HepG2 (cell line): ENCODE results near the gene CPXM2. TPM values are rescaled to one million over a fixed set of nuclear protein-coding genes. Genes with fewer than 3 reads are reported as not detected.
A peak's percentile ranks its signal among the peaks of the same experiment; 100 is the strongest.

ENCODE experiments used
- ATAC-seq: fragments of 200-7000 bp; cut with Tn5 transposase; 3 replicates; pipeline ENCODE4 v1.9.1; 2020; ENCODE audit warnings: mild to moderate bottlenecking, moderate library complexity
- BruUV-seq: library from RNA; stranded (reverse); fragments of 400-500 nt; replicated peaks from 2 replicates; lab custom pipeline; 2021; lab: Mats Ljungman, UMichigan
- CTCF ChIA-PET: fragments of 300-600 bp; formaldehyde crosslinking; extraction: SDS; loops from one replicate; lab custom pipeline; 2021; ENCODE audit warnings: low total read pairs, inconsistent platforms, low intra/inter-chr PET ratio; lab: Yijun Ruan, JAX
- POLR2A ChIA-PET: fragments of 350-600 bp; sonication (Branson Sonifier 250); formaldehyde crosslinking; loops from one replicate; lab custom pipeline; 2020; ENCODE audit warnings: antibody characterized with exemption, inconsistent platforms; lab: Yijun Ruan, JAX
- DNase-seq: peaks from one replicate; pipeline ENCODE4 v3.0.0-alpha.2; 2015; ENCODE audit warnings: low spot score
- FAIRE-seq: peaks from 3 replicates; lab custom pipeline; 2011; peaks lifted over from hg19 to GRCh38; lab: Jason Lieb, UNC
- H2AFZ ChIP-seq: one replicate; pipeline ENCODE4 v1.6.1; 2011; ENCODE audit warnings: low read length, inconsistent platforms
- H3K27ac ChIP-seq: fragments of 300-600 bp; 3 replicates; pipeline ENCODE4 v1.8.0; 2011; ENCODE audit warnings: mixed run types, mild to moderate bottlenecking, mixed read lengths, low read length, inconsistent platforms; ENCODE audit not compliant: insufficient read depth; ENCODE audit errors: extremely low read length
- H3K27me3 ChIP-seq, 2 experiments: fragments of 200-600 bp in 1 of 2; 2 replicates in 1 of 2; 3 replicates in 1 of 2; pipeline versions ENCODE4 v1.6.0 to v1.8.0; 2011; ENCODE audit warnings: low read length in 2 of 2, mild to moderate bottlenecking in 2 of 2, moderate library complexity in 2 of 2, inconsistent platforms in 1 of 2; ENCODE audit not compliant: insufficient read depth in 2 of 2, control insufficient read depth in 1 of 2
- H3K36me3 ChIP-seq, 2 experiments: fragments of 200-600 bp in 1 of 2; replicated peaks in 1 of 2; 2 replicates in 1 of 2; 3 replicates in 1 of 2; pipeline versions ENCODE4 v1.5.1 to v1.8.0; 2011; ENCODE audit warnings: low read length in 2 of 2, inconsistent platforms in 1 of 2; ENCODE audit not compliant: insufficient read depth in 2 of 2, control insufficient read depth in 1 of 2
- H3K4me1 ChIP-seq: 2 replicates; pipeline ENCODE4 v1.5.1; 2012; ENCODE audit warnings: low read length, inconsistent platforms; ENCODE audit not compliant: insufficient read depth
- H3K4me2 ChIP-seq: 2 replicates; pipeline ENCODE4 v1.6.0; 2011; ENCODE audit warnings: low read depth, low read length, inconsistent platforms
- H3K4me3 ChIP-seq, 3 experiments: fragments of 200-600 bp in 1 of 3; sonication (generic), shearing (Covaris generic) in 1 of 3; replicated peaks in 1 of 3; 2 replicates each; pipeline ENCODE4 v1.5.1; 2011 to 2016; ENCODE audit warnings: low read length in 3 of 3, inconsistent platforms in 2 of 3, low read depth in 2 of 3, mild to moderate bottlenecking in 2 of 3, control low read depth in 1 of 3, mixed read lengths in 1 of 3; ENCODE audit not compliant: insufficient read depth in 1 of 3
- H3K79me2 ChIP-seq: one replicate; pipeline ENCODE4 v1.6.1; 2011; ENCODE audit warnings: low read length, inconsistent platforms; ENCODE audit not compliant: insufficient read depth
- H3K9ac ChIP-seq: 2 replicates; pipeline ENCODE4 v1.6.0; 2011; ENCODE audit warnings: mild to moderate bottlenecking, low read depth, low read length, inconsistent platforms; ENCODE audit not compliant: insufficient read depth
- H3K9me3 ChIP-seq: 2 replicates; pipeline ENCODE4 v1.5.1; 2012; ENCODE audit warnings: mild to moderate bottlenecking, low read length
- H4K20me1 ChIP-seq: 2 replicates; pipeline ENCODE4 v1.6.0; 2011; ENCODE audit warnings: inconsistent platforms, mild to moderate bottlenecking, low read length, moderate library complexity; ENCODE audit not compliant: insufficient read depth
- CEBPB ChIP-seq: IDR thresholded peaks from 2 replicates; pipeline ENCODE4 v1.6.1; 2011; ENCODE audit warnings: low read depth, low read length, improper control_type of control experiment, borderline replicate concordance
- HNF4A ChIP-seq: sonication (generic); formaldehyde crosslinking; IDR thresholded peaks from 2 replicates; pipeline ENCODE4 v1.4.0; 2020; ENCODE audit warnings: missing genetic modification reagents
- KDM1A ChIP-seq: IDR thresholded peaks from 2 replicates; pipeline ENCODE4 v1.6.1; 2016; ENCODE audit warnings: missing compliant biosample characterization
- RARG ChIP-seq: sonication (generic); formaldehyde crosslinking; IDR thresholded peaks from 2 replicates; pipeline ENCODE4 v1.4.0; 2020; ENCODE audit warnings: low read depth, mild to moderate bottlenecking, missing genetic modification reagents
- SALL1 ChIP-seq: sonication (generic); formaldehyde crosslinking; IDR thresholded peaks from 2 replicates; pipeline ENCODE4 v1.8.0; 2022; ENCODE audit warnings: mild to moderate bottlenecking, missing genetic modification reagents
- SRSF4 ChIP-seq: fragments of 200-400 bp; formaldehyde crosslinking; IDR thresholded peaks from one replicate; pipeline ENCODE4 v1.6.1; 2018; ENCODE audit warnings: mild to moderate bottlenecking, low read depth, low read length, moderate library complexity; ENCODE audit not compliant: poor library complexity, severe bottlenecking
- ZFP37 ChIP-seq: sonication (generic); formaldehyde crosslinking; IDR thresholded peaks from 2 replicates; pipeline ENCODE4 v1.4.0; 2020; ENCODE audit warnings: missing genetic modification reagents, borderline replicate concordance
- ZNF263 ChIP-seq: sonication (generic); formaldehyde crosslinking; IDR thresholded peaks from 2 replicates; pipeline ENCODE4 v1.4.0; 2020; ENCODE audit warnings: missing genetic modification reagents
- ZNF644 ChIP-seq: IDR thresholded peaks from 2 replicates; pipeline ENCODE4 v1.6.1; 2016; ENCODE audit warnings: low read depth
- WGBS: methylation state at CpG from one replicate; pipeline ENCODE4 v1.1.6; 2017; ENCODE audit warnings: low lambda C conversion rate; 5-methylcytosine and 5-hydroxymethylcytosine counted together
- in situ Hi-C: cut with HindIII; loops from 2 replicates; pipeline ENCODE4 v1.10.0; 2017; ENCODE audit warnings: low pct_unique_long_range_greater_than_20kb; ENCODE audit not compliant: extremely low pct_ligation_motif_present
- intact Hi-C: fragments of 100-400 bp; cut with micrococcal nuclease; formaldehyde crosslinking; loops from one replicate; pipeline ENCODE4 v1.10.0; 2022; ENCODE audit not compliant: unreplicated experiment
- polyA plus RNA-seq, 8 experiments: library from polyadenylated mRNA; depleted of rRNA in 3 of 8; stranded (reverse) in 7 of 8; unstranded in 1 of 8; fragments of >200 nt; fragmentation: Illumina TruSeq in 4 of 8; extraction: Trizol in 4 of 8; gene quantifications; 2 replicates each; pipeline versions ENCODE4 v1.2.1 to v1.2.3, GENCODE V29; 2011 to 2016; ENCODE audit warnings: low read depth in 4 of 8, missing spikeins in 1 of 8, mixed read lengths in 1 of 8; ENCODE audit not compliant: insufficient read depth in 1 of 8
- total RNA-seq, 5 experiments: library from RNA; depleted of rRNA; stranded (reverse); fragments of >200 nt; fragmentation: Illumina TruSeq; extraction: Trizol; gene quantifications; 2 replicates each; pipeline ENCODE4 v1.2.3, GENCODE V29; 2016; ENCODE audit warnings: low read depth in 1 of 5
- TF ChIP-seq, protein P1 (sequence below), 2 experiments: sonication (generic) in 1 of 2; formaldehyde crosslinking in 1 of 2; IDR thresholded peaks; 2 replicates each; pipeline versions ENCODE4 v1.5.1 to v1.6.1; 2011 to 2020; ENCODE audit warnings: borderline replicate concordance in 1 of 2, low read depth in 1 of 2, low read length in 1 of 2, mild to moderate bottlenecking in 1 of 2, missing genetic modification reagents in 1 of 2, moderate library complexity in 1 of 2
- TF ChIP-seq, protein P2 (sequence below): sonication (generic); formaldehyde crosslinking; IDR thresholded peaks from 2 replicates; pipeline ENCODE4 v1.9.0; 2021; ENCODE audit warnings: missing genetic modification reagents, borderline replicate concordance

CPXM2 gene
- total and polyA plus RNA-seq, 2 of the 13 experiments (the other 11 are each of a cell fraction or from before 2014, with no cell fraction given), result 0.03 TPM; not detected in 1

DNA sequence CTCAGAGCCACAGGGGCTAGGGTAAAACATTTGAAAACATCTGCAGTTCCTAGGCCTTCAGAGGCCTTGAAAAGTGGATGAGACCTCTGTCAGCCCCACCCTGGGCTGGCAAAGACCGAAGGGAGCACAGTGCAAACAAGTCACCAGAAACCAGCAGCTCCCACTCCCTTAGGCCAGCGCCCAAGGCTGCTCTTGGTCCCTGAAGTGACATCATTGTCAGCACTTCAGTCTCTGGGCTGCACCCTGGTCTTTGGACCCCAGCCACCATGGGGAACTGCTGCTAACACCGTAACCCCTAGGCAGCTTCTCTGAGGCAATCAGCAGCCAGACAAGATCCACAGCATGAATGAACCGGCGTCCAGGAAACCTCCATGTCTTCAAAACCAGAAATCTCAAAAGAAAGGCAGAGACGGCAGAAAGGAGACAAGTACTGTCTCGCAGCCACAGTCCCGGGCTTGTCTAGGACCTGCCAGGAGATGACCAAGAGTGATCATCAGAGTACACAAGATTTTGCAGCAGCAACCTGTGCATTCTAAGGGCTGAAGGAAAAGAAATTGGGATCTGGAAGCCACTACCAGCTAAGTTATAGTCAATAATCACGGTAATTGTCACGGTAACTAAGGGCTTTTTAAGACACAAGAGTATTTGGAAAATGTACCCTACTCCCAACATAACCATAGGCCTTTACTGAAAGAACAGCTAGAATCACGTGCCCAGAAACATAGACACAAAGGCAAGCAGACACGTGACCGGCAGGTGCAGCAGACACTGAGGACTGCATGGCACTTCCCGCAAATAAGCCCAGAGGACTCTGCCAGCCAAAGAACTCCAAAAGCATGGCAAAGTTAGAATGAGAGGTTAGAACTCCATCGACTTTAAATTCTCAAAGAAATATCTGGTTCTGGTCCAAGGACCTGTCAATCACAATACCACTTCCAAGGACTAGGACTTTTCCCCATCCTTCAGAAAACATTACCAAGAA lies 23.3 kb downstream of the CPXM2 start:
- TF ChIP-seq CEBPB, result peak; percentile 17; the same call in 1 of the 2 replicates
- no peak for TF ChIP-seq KDM1A (CRISPR knock-in tag)
- TF ChIP-seq, protein P1, sequence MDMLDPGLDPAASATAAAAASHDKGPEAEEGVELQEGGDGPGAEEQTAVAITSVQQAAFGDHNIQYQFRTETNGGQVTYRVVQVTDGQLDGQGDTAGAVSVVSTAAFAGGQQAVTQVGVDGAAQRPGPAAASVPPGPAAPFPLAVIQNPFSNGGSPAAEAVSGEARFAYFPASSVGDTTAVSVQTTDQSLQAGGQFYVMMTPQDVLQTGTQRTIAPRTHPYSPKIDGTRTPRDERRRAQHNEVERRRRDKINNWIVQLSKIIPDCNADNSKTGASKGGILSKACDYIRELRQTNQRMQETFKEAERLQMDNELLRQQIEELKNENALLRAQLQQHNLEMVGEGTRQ (IDR thresholded peaks at IDR 0.05; ENCODE audit: low read depth, low read length), result peak; percentile 22; the same call in 1 of the 2 replicates
- TF ChIP-seq, protein P1 (CRISPR knock-in tag; IDR thresholded peaks at IDR 0.05; ENCODE audit: borderline replicate concordance), result no peak
- no peak for TF ChIP-seq SRSF4
- TF ChIP-seq, protein P2, sequence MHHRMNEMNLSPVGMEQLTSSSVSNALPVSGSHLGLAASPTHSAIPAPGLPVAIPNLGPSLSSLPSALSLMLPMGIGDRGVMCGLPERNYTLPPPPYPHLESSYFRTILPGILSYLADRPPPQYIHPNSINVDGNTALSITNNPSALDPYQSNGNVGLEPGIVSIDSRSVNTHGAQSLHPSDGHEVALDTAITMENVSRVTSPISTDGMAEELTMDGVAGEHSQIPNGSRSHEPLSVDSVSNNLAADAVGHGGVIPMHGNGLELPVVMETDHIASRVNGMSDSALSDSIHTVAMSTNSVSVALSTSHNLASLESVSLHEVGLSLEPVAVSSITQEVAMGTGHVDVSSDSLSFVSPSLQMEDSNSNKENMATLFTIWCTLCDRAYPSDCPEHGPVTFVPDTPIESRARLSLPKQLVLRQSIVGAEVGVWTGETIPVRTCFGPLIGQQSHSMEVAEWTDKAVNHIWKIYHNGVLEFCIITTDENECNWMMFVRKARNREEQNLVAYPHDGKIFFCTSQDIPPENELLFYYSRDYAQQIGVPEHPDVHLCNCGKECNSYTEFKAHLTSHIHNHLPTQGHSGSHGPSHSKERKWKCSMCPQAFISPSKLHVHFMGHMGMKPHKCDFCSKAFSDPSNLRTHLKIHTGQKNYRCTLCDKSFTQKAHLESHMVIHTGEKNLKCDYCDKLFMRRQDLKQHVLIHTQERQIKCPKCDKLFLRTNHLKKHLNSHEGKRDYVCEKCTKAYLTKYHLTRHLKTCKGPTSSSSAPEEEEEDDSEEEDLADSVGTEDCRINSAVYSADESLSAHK (CRISPR knock-in tag), result no peak
- no peak for TF ChIP-seq RARG (CRISPR knock-in tag)
- TF ChIP-seq ZNF644 (CRISPR knock-in tag), result peak; percentile 60; the same call in 1 of the 2 replicates
- 0 out of 2 replicates have a peak, but pooled peaks have one; percentile 19 for TF ChIP-seq ZNF263 (CRISPR knock-in tag)
- peak; percentile 79 for TF ChIP-seq HNF4A (CRISPR knock-in tag)
- TF ChIP-seq SALL1 (CRISPR knock-in tag), result 0 out of 2 replicates have a peak, but pooled peaks have one; percentile 10
- TF ChIP-seq ZFP37 (CRISPR knock-in tag), result no peak
- H3K27ac ChIP-seq, result no peak overlapping the region
- intact Hi-C loops (no loop called here), in situ Hi-C loops (no loop called here)
- H4K20me1 ChIP-seq, result no peaks in the 10 kb centered on the region
- no peaks in the 10 kb centered on the region for H3K79me2 ChIP-seq
- ChIA-PET CTCF (no interaction called here), POLR2A (no interaction called here)
- ATAC-seq (peak; percentile 90), FAIRE-seq (no peak), DNase-seq (peak; percentile 10)
- H3K9me3 ChIP-seq, result no peaks in the 10 kb centered on the region
- peak overlapping the region; percentile 28; the same call in 1 of the 2 replicates for H3K4me2 ChIP-seq
- 28% methylated on average over 15 of the region's 15 CpGs for WGBS
- H3K4me1 ChIP-seq, result peaks cover 9% of the 10 kb centered on the region
- no peaks in the 10 kb centered on the region for H3K36me3 ChIP-seq
- no peak overlapping the region for H3K9ac ChIP-seq
- no TSS peak for BruUV-seq
- H2AFZ ChIP-seq, result no peak overlapping the region
- H3K4me3 ChIP-seq, result no peak overlapping the region
- no peaks in the 10 kb centered on the region for H3K27me3 ChIP-seq
